GM23338 (cell line): ENCODE measurements around the gene NSD2.

ENCODE experiments used
- CREB1 ChIP-seq: fragments of 250-450 bp; sonication (Bioruptor Pico); IDR thresholded peaks from 2 replicates; pipeline ENCODE4 v1.5.0; 2020; ENCODE audit warnings: low read depth, mild to moderate bottlenecking, moderate library complexity
- EZH2 ChIP-seq: fragments of 200-600 bp; sonication (generic); IDR thresholded peaks from one replicate; pipeline ENCODE4 v1.8.0; 2017; ENCODE audit warnings: antibody characterized with exemption, mild to moderate bottlenecking, low read depth; ENCODE audit not compliant: unreplicated experiment
- EZH2phosphoT487 ChIP-seq: fragments of 200-600 bp; sonication (generic); IDR thresholded peaks from one replicate; pipeline ENCODE4 v1.8.1; 2018; ENCODE audit warnings: antibody characterized with exemption; ENCODE audit not compliant: unreplicated experiment
- NANOG ChIP-seq: IDR thresholded peaks from 2 replicates; pipeline ENCODE4 v1.6.1; 2016; ENCODE audit warnings: antibody characterized with exemption, borderline replicate concordance
- POLR2AphosphoS5 ChIP-seq: IDR thresholded peaks from 2 replicates; pipeline ENCODE4 v1.6.1; 2016; ENCODE audit warnings: antibody characterized with exemption, low read depth
- STAT1 ChIP-seq: IDR thresholded peaks from one replicate; pipeline ENCODE4 v1.6.1; 2016; ENCODE audit warnings: antibody characterized with exemption; ENCODE audit not compliant: unreplicated experiment
- ZNF114 ChIP-seq: fragments of 250-450 bp; sonication (Bioruptor Pico); IDR thresholded peaks from 2 replicates; pipeline ENCODE4 v1.5.0; 2020; ENCODE audit warnings: mild to moderate bottlenecking, moderate library complexity
- TF ChIP-seq, protein P1 (sequence below), 2 experiments: fragments of 200-600 bp in 1 of 2; sonication (generic) in 1 of 2; conservative IDR thresholded peaks; 2 replicates each; pipeline versions ENCODE4 v1.5.1 to v1.6.1; 2016 to 2017; ENCODE audit warnings: antibody characterized with exemption in 2 of 2, low read depth in 2 of 2, mild to moderate bottlenecking in 2 of 2, moderate library complexity in 1 of 2
- TF ChIP-seq, protein P2 (sequence below): IDR thresholded peaks from one replicate; pipeline ENCODE4 v1.6.1; 2018; ENCODE audit warnings: antibody characterized with exemption; ENCODE audit not compliant: unreplicated experiment
- TF ChIP-seq, protein P3 (sequence below): IDR thresholded peaks from 2 replicates; pipeline ENCODE4 v1.6.1; 2016; ENCODE audit warnings: antibody characterized with exemption

DNA sequence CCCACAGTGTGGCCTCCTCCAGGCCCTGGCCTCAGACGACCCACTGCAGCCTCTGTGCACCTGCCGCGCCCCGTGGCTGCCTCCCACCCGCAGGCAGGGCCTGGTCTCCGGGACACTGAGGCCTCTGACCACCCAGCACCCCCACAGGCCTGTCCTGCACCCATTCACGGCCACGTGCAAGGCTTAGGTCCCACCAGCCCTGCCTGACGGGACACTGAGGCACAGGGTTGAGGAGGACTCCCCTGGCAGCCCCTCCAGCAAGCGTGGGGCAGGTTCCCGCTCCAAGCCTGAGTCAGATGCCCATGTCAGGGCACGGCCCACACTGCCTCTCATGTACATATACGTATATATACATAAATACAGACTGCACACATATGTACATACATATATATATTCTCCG lies 114.1 kb downstream of the NSD2 start:
- TF ChIP-seq EZH2phosphoT487 (no peak), CREB1 (no peak), POLR2AphosphoS5 (no peak), NANOG (no peak), ZNF114 (CRISPR knock-in tag) (no peak), EZH2 (no peak), STAT1 (no peak)
- TF ChIP-seq, protein P1, sequence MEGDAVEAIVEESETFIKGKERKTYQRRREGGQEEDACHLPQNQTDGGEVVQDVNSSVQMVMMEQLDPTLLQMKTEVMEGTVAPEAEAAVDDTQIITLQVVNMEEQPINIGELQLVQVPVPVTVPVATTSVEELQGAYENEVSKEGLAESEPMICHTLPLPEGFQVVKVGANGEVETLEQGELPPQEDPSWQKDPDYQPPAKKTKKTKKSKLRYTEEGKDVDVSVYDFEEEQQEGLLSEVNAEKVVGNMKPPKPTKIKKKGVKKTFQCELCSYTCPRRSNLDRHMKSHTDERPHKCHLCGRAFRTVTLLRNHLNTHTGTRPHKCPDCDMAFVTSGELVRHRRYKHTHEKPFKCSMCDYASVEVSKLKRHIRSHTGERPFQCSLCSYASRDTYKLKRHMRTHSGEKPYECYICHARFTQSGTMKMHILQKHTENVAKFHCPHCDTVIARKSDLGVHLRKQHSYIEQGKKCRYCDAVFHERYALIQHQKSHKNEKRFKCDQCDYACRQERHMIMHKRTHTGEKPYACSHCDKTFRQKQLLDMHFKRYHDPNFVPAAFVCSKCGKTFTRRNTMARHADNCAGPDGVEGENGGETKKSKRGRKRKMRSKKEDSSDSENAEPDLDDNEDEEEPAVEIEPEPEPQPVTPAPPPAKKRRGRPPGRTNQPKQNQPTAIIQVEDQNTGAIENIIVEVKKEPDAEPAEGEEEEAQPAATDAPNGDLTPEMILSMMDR (conservative IDR thresholded peaks at IDR 0.05; ENCODE audit: low read depth in 2 of 2), result no peak
- TF ChIP-seq, protein P2, sequence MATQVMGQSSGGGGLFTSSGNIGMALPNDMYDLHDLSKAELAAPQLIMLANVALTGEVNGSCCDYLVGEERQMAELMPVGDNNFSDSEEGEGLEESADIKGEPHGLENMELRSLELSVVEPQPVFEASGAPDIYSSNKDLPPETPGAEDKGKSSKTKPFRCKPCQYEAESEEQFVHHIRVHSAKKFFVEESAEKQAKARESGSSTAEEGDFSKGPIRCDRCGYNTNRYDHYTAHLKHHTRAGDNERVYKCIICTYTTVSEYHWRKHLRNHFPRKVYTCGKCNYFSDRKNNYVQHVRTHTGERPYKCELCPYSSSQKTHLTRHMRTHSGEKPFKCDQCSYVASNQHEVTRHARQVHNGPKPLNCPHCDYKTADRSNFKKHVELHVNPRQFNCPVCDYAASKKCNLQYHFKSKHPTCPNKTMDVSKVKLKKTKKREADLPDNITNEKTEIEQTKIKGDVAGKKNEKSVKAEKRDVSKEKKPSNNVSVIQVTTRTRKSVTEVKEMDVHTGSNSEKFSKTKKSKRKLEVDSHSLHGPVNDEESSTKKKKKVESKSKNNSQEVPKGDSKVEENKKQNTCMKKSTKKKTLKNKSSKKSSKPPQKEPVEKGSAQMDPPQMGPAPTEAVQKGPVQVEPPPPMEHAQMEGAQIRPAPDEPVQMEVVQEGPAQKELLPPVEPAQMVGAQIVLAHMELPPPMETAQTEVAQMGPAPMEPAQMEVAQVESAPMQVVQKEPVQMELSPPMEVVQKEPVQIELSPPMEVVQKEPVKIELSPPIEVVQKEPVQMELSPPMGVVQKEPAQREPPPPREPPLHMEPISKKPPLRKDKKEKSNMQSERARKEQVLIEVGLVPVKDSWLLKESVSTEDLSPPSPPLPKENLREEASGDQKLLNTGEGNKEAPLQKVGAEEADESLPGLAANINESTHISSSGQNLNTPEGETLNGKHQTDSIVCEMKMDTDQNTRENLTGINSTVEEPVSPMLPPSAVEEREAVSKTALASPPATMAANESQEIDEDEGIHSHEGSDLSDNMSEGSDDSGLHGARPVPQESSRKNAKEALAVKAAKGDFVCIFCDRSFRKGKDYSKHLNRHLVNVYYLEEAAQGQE, result no peak
- TF ChIP-seq, protein P3, sequence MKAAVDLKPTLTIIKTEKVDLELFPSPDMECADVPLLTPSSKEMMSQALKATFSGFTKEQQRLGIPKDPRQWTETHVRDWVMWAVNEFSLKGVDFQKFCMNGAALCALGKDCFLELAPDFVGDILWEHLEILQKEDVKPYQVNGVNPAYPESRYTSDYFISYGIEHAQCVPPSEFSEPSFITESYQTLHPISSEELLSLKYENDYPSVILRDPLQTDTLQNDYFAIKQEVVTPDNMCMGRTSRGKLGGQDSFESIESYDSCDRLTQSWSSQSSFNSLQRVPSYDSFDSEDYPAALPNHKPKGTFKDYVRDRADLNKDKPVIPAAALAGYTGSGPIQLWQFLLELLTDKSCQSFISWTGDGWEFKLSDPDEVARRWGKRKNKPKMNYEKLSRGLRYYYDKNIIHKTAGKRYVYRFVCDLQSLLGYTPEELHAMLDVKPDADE, result no peak
